ENCODE measurements around the gene CACNG4.
"Not testable (repeated sequence)": the region's sequence is repeated elsewhere in the genome, so short reads cannot be mapped to it uniquely, and the experiment has no call there.

CACNG4 gene

DNA sequence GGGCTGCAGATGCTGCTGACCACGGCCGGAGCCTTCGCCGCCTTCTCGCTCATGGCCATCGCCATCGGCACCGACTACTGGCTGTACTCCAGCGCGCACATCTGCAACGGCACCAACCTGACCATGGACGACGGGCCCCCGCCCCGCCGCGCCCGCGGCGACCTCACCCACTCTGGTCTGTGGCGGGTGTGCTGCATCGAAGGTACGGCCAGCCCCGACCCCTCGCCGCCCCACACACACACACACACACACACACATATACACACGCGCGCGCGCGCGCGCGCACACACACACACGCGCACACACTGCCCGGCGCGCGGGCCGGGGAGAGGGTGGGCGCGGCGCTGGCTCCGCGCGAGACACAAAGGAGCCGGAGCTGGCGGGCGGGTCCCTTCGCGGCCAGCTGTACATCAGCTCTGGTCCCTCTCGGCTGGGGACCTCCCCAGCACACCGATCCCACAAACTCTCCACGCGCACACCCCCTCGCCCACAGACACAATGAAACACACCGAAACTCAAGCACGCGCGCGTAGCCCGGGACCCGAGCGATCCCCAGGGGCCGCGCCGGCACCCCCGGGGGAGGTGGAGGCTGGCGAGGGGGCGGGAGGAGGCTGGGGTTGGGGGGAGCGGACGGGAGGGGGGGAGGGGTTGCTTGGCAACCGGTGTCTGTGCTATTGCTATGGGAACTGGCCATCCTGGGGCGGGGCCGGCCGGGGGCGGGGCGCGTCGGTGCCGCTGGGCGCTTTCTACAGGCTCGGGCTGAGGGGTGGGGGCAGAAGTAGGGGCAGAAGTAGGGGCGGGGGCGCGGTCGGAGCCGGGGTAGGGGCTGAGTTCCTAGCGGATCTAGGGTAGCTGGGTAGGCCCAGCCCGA, 658 bp downstream of the CACNG4 start:
- DNase-seq (ENCODE audit: low read depth in 3 of 3), result no peak

DNA sequence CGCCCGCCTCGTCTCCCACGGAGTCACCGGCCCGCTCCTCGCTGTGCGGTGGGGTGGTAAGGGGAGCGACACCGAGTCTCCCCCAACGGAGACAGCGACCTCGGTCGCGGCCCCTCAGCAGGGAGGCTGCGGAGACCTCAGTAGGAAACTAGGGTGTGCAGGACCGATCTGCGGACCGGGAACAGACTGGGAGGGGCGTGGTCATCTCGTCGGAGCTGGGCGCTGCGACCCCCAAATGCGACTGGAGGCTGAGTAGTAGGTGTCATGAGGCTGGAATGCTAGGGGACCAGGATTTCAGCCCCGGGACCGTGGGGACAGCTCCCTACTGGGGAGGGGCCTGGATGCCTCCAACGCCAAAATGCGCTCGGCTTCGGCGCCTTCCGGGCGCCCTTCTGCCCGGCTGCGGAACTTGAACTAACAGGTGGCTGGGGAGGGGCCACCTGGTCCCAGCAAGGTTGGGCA, 1.3 kb downstream of the CACNG4 start:
- no peak for DNase-seq (ENCODE audit: low read depth in 3 of 3)

DNA sequence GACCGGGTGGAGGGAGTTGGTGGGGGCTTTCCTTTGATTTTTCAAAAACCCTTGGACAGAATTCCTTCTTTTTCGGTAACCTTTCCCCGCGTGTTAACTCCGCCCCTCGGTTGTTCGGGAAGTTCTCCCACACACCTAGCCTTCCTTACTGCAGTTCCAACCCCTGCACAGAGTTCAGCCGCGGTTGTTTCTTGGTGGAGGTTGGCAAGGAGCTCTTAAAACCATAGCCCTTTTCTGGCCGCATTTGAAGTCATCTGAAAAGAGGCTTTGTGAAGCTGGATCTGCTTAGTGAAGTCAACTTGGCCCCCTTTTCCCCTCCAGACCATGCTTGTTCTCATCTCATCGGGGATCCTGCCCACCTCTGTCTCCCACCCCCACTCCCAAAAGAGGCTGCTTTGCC, 1.8 kb downstream of the CACNG4 start:
- DNase-seq (ENCODE audit: low read depth in 3 of 3), result no peak

- DNase-seq (ENCODE audit: low read depth in 3 of 3), result no peak
Measured at GRCh38 chr17:66966704-66967418, 2.4 kb downstream of the CACNG4 start.

DNA sequence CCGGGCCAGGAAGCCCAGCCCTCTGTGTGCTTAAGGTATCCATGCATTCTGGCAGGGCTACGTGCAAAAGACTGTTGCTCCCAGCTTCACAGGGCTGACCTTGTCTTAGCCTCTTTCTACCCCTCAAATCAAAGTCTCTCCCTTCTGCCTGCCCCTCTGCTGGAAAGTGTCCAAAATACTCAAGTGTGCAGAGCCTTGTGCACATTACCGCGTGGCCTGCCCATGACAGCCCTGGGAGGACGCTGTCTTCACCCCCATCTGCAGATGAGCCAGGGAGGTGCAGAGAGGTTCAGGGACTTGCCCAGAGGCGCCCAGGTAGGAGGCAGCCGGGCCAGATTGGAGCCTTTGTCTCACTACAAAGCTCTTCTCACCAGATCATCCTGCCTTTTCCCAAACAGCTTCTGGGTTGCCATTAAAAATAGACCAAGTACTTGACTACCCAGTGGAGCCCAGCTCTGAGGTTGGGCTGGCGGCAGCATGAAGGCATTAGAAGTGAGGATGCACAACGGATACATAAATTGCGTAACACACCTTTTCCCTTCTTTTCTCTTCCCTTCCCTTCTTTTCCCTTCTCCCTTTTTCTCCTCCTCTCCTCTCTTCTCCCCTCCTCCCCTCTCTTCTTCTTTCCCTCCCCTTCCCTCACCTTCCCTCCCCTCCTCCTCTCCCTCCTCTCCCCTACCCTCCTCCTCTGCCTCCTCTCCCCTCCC, 3.5 kb downstream of the CACNG4 start:
- DNase-seq (ENCODE audit: low read depth in 3 of 3), result no peak

DNA sequence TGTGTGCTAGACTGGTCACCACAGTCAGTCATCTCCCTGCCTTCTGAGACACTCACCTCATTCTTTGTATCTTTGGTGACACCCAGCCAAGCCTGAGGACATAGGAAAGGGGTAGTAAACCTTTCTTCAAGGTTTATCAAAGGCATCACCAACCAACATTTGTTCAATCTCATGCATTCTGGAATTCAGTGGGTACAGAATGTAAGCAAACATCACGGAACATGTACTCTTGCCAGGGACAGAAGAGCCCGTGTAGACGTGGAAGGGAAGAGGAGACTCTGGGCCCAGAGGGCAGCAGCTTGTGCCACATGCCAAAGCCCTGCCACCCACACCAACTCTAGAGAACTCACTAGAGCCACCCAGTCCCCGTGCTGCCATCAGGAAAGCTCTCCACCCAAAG, 4.4 kb downstream of the CACNG4 start:
- no peak for DNase-seq (ENCODE audit: low read depth in 3 of 3)

DNA sequence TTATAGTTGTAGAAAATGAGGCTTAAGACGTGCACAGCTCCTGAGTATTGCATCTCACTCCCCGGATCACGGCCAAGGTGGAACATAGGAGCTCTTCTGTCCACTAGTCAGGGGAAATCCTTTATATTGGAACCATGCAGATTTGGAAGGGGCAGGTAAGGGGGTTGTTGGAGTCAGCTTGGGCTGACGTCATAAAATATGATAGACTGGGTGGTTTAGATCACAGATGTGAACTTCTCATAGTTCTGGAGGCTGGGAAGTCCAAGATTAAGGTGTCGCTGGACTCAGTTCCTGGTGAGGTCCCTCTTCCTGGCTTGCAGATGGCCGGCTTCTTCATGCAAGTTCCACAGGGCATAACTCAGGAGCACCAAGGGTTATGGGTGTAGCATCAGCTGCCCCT, 5.6 kb downstream of the CACNG4 start:
- DNase-seq (ENCODE audit: low read depth in 3 of 3), result no peak

DNA sequence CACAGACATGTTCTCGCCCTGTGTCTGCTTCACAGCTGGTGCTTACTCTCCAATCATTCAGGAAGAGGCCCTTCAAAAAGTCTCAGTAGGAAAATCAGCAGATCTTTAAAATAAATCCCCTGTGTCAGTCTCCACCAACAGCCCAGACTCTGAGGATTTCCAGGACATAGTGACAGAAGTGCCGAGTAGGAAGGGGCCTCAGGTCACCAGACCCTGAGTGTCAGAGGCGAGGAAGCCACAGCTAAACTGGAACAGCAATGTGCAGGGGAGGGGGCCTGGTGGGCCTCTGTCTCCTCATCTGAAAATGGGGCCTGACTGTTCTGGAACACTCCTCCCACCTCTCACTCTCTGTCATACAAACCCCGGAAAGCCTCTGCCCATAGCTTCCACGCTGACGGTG, 6.3 kb downstream of the CACNG4 start:
- no peak for DNase-seq (ENCODE audit: low read depth in 3 of 3)

DNA sequence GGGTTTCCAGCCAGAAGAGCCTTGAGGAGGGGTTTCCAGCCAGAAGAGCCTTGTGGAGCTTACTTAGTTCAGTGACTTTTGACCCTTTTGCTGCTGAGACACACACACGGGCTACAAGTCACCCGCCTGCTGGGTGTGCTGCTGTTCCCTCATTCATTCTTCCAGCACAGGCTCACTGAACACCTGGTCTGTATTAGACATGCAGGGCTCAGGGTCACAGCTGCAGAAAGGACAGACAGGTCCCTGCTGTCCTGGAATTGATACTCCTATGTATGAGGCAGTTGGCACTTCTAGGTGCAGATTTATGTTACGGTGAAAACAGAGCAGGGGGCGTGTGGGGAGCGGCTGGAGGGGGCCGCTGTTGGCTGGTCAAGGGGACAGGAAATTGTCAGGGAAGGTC, 6.8 kb downstream of the CACNG4 start:
- no peak for DNase-seq (ENCODE audit: low read depth in 3 of 3)

GRCh38 chr17:66971730-66972441, 7.4 kb downstream of the CACNG4 start:
- DNase-seq (ENCODE audit: low read depth in 3 of 3), result no peak

GRCh38 chr17:66972442-66972830, 7.9 kb downstream of the CACNG4 start:
- DNase-seq (ENCODE audit: low read depth in 3 of 3), result not testable (repeated sequence)

GRCh38 chr17:66975188-66975587, 10.7 kb downstream of the CACNG4 start:
- DNase-seq (ENCODE audit: low read depth in 3 of 3), result no peak

- DNase-seq (ENCODE audit: low read depth in 3 of 3), result no peak
Measured at GRCh38 chr17:66975614-66976378, 11.3 kb downstream of the CACNG4 start.

DNA sequence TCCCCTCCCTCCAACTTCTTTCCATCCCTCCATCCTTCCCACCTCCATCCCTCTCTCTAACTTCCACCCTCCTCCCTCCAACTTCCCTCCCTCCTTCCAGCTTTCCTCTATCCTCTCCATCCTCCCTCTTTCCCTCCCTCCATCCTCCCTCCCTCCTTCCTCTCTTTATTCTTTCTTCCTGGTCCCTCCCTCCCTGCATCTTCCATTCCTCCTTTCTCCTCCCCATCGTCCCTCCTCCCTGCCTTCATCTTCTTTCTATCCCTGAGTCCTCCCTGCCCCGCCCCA, 11.8 kb downstream of the CACNG4 start:
- DNase-seq (ENCODE audit: low read depth in 3 of 3), result no peak

DNA sequence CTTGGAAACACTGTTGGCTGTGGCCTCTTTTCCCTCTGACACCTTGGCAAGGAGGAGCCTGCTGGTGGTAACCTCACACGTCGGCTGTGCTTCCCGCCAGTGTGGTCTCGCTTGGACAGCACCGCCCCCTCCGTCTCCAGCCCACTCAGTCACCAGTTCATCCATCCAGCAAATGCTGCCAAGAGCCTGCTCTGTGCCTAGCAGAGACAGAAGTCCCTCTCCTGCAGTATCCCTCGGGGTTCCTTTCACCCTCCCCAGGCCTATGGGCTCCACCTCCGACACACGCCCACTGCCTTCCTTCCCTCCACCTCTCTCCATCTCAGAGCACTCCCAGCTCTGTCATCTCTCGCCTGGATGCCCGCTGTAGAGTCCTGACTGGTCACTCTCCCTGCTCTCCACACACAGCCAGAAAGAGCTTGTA, 12.3 kb downstream of the CACNG4 start:
- DNase-seq (ENCODE audit: low read depth in 3 of 3), result no peak

DNA sequence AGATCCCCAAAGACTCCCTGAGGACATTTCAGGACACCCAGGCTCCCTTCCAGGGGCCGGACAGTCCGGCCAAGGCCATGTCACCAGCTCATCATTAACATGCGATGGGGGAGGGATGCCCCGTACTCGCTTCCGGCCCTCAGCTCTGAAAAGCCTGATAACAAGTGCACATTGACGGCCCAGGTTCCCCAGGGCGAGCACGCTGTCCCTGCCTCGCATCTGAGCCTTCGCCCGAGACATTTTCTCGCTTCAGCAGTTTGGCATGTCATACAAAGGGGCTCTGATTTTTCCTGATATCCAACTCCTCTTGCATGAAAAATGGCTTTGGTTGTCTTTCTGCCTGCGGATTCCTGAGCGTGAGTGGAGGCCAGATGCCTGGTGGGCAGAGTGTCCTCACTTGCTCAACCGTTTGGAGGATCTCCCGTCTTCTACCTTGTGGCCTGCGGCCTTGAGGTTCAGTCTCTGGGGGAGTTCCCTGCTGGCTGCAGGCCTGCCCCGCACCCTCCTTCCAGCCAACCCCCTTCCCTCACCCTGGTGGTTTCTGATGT, 14.1 kb downstream of the CACNG4 start:
- no peak for DNase-seq (ENCODE audit: low read depth in 3 of 3)

GRCh38 chr17:66980896-66981295, 16.4 kb downstream of the CACNG4 start:
- no peak for DNase-seq (ENCODE audit: low read depth in 3 of 3)

- no peak for DNase-seq (ENCODE audit: low read depth in 3 of 3)
Measured at GRCh38 chr17:66981983-66982508, 17.5 kb downstream of the CACNG4 start.

- no peak for DNase-seq (ENCODE audit: low read depth in 3 of 3)
Measured at GRCh38 chr17:66983414-66984021, 19.0 kb downstream of the CACNG4 start.

- DNase-seq (ENCODE audit: low read depth in 3 of 3), result no peak
Measured at GRCh38 chr17:66984730-66985129, 20.2 kb downstream of the CACNG4 start.
